CD4-positive, alpha-beta T cell (primary cell): ENCODE measurements around the gene MCOLN3. TPM values are rescaled to one million over a fixed set of nuclear protein-coding genes. Genes with fewer than 3 reads are reported as not detected.

ENCODE experiments used
- ATAC-seq: fragments of 200-7000 bp; cut with Tn5 transposase; one replicate; pipeline ENCODE4 v1.10.0; 2022; ENCODE audit warnings: mild to moderate bottlenecking; ENCODE audit not compliant: poor library complexity
- CTCF ChIA-PET: fragments of 350-600 bp; sonication (Branson Sonifier 250); formaldehyde crosslinking; loops from one replicate; lab custom pipeline; 2021; ENCODE audit warnings: antibody characterized with exemption, inconsistent platforms; lab: Charles Lee
- POLR2A ChIA-PET: fragments of 350-600 bp; sonication (Branson Sonifier 250); formaldehyde crosslinking; loops from one replicate; lab custom pipeline; 2021; ENCODE audit warnings: antibody characterized with exemption, inconsistent platforms; lab: Charles Lee
- DNase-seq, 14 experiments: peaks; one replicate each; pipeline ENCODE4 v3.0.0-alpha.2; 2013 to 2020; ENCODE audit warnings: mixed read lengths in 2 of 14
- H3K27ac ChIP-seq, 2 donors: one replicate each; pipeline versions ENCODE4 v1.5.1 to v1.7.0; 2013; ENCODE audit warnings: low read length in 2 of 2, low read depth in 1 of 2, mild to moderate bottlenecking in 1 of 2
- H3K27me3 ChIP-seq, 2 experiments: 1 replicate in 1 of 2; 2 replicates in 1 of 2; pipeline versions ENCODE4 v1.6.1 to v1.7.0; 2013; ENCODE audit warnings: low read length in 2 of 2, control low read depth in 1 of 2, mild to moderate bottlenecking in 1 of 2, moderate library complexity in 1 of 2; ENCODE audit not compliant: insufficient read depth in 2 of 2, control insufficient read depth in 1 of 2
- H3K36me3 ChIP-seq: one replicate; pipeline ENCODE4 v1.6.1; 2013; ENCODE audit warnings: low read length, control low read depth; ENCODE audit not compliant: insufficient read depth
- H3K4me1 ChIP-seq: one replicate; pipeline ENCODE4 v1.6.1; 2013; ENCODE audit warnings: low read length, control low read depth; ENCODE audit not compliant: insufficient read depth
- H3K4me3 ChIP-seq: one replicate; pipeline ENCODE4 v1.5.1; 2013; ENCODE audit warnings: mild to moderate bottlenecking, low read length, moderate library complexity
- H3K9me3 ChIP-seq, 2 experiments: 1 replicate in 1 of 2; 2 replicates in 1 of 2; pipeline versions ENCODE4 v1.6.1 to v1.7.0; 2013; ENCODE audit warnings: low read length in 2 of 2, mild to moderate bottlenecking in 2 of 2, control low read depth in 1 of 2, moderate library complexity in 1 of 2; ENCODE audit not compliant: control insufficient read depth in 1 of 2, insufficient read depth in 1 of 2
- H3K27ac Mint-ChIP-seq: one replicate; pipeline ENCODE4 v1.8.0; 2020; ENCODE audit warnings: mixed read lengths
- H3K27me3 Mint-ChIP-seq: one replicate; pipeline ENCODE4 v1.8.0; 2021; ENCODE audit warnings: mixed read lengths
- H3K36me3 Mint-ChIP-seq: one replicate; pipeline ENCODE4 v1.8.0; 2021; ENCODE audit warnings: low read depth, mixed read lengths
- H3K4me1 Mint-ChIP-seq: one replicate; pipeline ENCODE4 v1.8.0; 2021; ENCODE audit warnings: low read depth, mixed read lengths
- H3K4me3 Mint-ChIP-seq: one replicate; pipeline ENCODE4 v1.8.0; 2020; ENCODE audit warnings: mild to moderate bottlenecking, mixed read lengths
- H3K9me3 Mint-ChIP-seq: one replicate; pipeline ENCODE4 v1.8.0; 2020; ENCODE audit warnings: mixed read lengths
- CTCF ChIP-seq: fragments of 200-600 bp; IDR thresholded peaks from one replicate; pipeline ENCODE4 v1.8.0; 2022; ENCODE audit warnings: antibody characterized with exemption, mild to moderate bottlenecking
- intact Hi-C, 2 experiments: fragments of 100-400 bp; cut with DNase I in 1 of 2; cut with micrococcal nuclease in 1 of 2; formaldehyde crosslinking; loops; one replicate each; pipeline versions ENCODE4 v1.15.1 to v1.9.0; 2023 to 2025; cut with DNase I, micrococcal nuclease
- total RNA-seq, 174 experiments: library from RNA in 2 of 174; stranded (reverse) in 2 of 174; gene quantifications; one replicate each; pipeline ENCODE4 v1.2.3 and lab custom pipeline; 2021 to 2026

Gene MCOLN3
- total RNA-seq, 2 experiments from 2014 or later, result 0.14 to 0.22 TPM

- H3K9me3 ChIP-seq, result no peaks in the 10 kb centered on the region
- ChIA-PET POLR2A (interaction anchor here (0.7 kb wide), 1 partner anchor 39 kb away, joined by 3 read pairs; no protein-coding TSS in a partner anchor), CTCF (no interaction called here)
- DNase-seq (no peak), ATAC-seq (no peak)
- intact Hi-C loops, result no loop called here
- no peak overlapping the region for H3K27ac ChIP-seq
- H3K4me1 Mint-ChIP-seq, result peaks cover 9% of the 10 kb centered on the region
- H3K36me3 ChIP-seq, result no peaks in the 10 kb centered on the region
- peaks cover 21% of the 10 kb centered on the region for H3K27me3 Mint-ChIP-seq
- H3K4me1 ChIP-seq, result peaks cover 3% of the 10 kb centered on the region
- peaks cover 4 to 5% of the 10 kb centered on the region in 2 experiments for H3K27me3 ChIP-seq
- TF ChIP-seq CTCF, result no peak
- no peaks in the 10 kb centered on the region for H3K36me3 Mint-ChIP-seq
- H3K4me3 Mint-ChIP-seq, result no peak overlapping the region
- no peak overlapping the region for H3K27ac Mint-ChIP-seq
- no peaks in the 10 kb centered on the region for H3K9me3 Mint-ChIP-seq
- H3K4me3 ChIP-seq, result no peak overlapping the region
These were observed 39.5 kb upstream of the MCOLN3 start for GRCh38 chr1:85087659-85088407.

- H3K9me3 ChIP-seq, result no peaks in the 10 kb centered on the region
- ChIA-PET CTCF (no interaction called here), POLR2A (no interaction called here)
- no peaks in the 10 kb centered on the region for H3K36me3 ChIP-seq
- H3K27ac ChIP-seq, result no peak overlapping the region
- no peak overlapping the region for H3K27ac Mint-ChIP-seq
- H3K9me3 Mint-ChIP-seq, result no peaks in the 10 kb centered on the region
- no peak overlapping the region for H3K4me3 ChIP-seq
- no peak for ATAC-seq
- no peaks in the 10 kb centered on the region for H3K4me1 ChIP-seq
- DNase-seq, result no peak
- no peak for TF ChIP-seq CTCF
- no peaks in the 10 kb centered on the region for H3K36me3 Mint-ChIP-seq
- peaks cover 32% of the 10 kb centered on the region for H3K27me3 Mint-ChIP-seq
- H3K4me3 Mint-ChIP-seq, result no peak overlapping the region
- intact Hi-C loops, result no loop called here
- H3K4me1 Mint-ChIP-seq, result no peaks in the 10 kb centered on the region
- H3K27me3 ChIP-seq, result peaks cover 4 to 7% of the 10 kb centered on the region in 2 experiments
These were observed 37.1 kb upstream of the MCOLN3 start for GRCh38 chr1:85085417-85085816.

- H3K4me3 ChIP-seq, result no peak overlapping the region
- no peak overlapping the region for H3K27ac ChIP-seq
- no peaks in the 10 kb centered on the region for H3K36me3 ChIP-seq
- no peak overlapping the region for H3K4me3 Mint-ChIP-seq
- ATAC-seq (no peak), DNase-seq (peak in 2 of 14 experiments; percentile 14 to 19)
- ChIA-PET POLR2A (no interaction called here), CTCF (interaction anchor here (2.0 kb wide), 1 partner anchor 134 kb away, joined by 5 read pairs; no protein-coding TSS in a partner anchor)
- intact Hi-C loops, result no loop called here
- H3K27ac Mint-ChIP-seq, result no peak overlapping the region
- no peaks in the 10 kb centered on the region for H3K9me3 ChIP-seq
- peaks cover 26% of the 10 kb centered on the region for H3K27me3 Mint-ChIP-seq
- TF ChIP-seq CTCF, result no peak
- no peaks in the 10 kb centered on the region for H3K4me1 ChIP-seq
- H3K27me3 ChIP-seq, result peaks cover 0 to 7% of the 10 kb centered on the region in 2 experiments
- H3K9me3 Mint-ChIP-seq, result no peaks in the 10 kb centered on the region
- H3K4me1 Mint-ChIP-seq, result no peaks in the 10 kb centered on the region
- no peaks in the 10 kb centered on the region for H3K36me3 Mint-ChIP-seq
These were observed 30.6 kb upstream of the MCOLN3 start for GRCh38 chr1:85078903-85079302.
